Epidermal melanocyte (primary cell): ENCODE data around the gene RAB43.

Experiments used
- DNase-seq: peaks from one replicate; pipeline ENCODE4 v3.0.0; 2011; ENCODE audit warnings: low spot score; ENCODE audit not compliant: insufficient read length

RAB43 gene

DNA sequence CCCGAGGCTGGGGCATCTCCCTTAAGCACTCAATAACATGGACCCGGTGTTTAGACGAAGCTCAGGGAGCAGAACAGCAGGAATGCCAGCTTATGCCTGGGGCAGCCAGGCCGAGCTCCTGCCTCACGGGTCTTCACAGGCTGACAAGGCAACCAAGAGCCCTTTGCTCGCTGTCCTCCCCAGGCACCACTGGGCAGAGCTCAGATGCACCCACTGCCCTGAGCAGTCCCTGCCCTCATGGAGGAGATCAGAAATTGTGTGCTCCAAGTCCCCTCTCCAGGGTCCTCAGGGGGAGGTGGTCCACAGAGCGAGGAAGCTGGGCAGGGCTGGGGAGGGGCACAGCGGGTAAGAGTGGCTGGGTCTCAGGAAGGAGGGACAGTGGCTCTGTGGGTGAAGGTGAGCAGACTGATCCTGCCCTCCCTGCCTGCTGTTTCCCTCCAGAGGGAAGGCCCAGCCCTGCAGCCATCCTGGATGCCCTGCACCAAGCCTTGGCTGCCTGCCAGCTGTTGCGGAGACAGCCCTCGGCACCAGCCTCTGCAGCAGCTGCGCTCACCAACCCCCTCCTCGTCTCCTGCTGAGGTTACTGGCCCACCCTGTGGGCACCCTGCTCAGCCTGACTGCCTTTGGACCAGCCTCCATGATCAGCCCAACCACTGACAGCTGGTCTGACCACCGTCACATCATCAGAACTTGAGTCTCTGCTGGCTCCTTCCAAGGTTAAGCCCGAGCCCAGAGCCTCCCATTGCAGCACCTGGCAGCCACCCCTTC lies 82.1 kb downstream of the RAB43 start:
- no peak for DNase-seq

DNA sequence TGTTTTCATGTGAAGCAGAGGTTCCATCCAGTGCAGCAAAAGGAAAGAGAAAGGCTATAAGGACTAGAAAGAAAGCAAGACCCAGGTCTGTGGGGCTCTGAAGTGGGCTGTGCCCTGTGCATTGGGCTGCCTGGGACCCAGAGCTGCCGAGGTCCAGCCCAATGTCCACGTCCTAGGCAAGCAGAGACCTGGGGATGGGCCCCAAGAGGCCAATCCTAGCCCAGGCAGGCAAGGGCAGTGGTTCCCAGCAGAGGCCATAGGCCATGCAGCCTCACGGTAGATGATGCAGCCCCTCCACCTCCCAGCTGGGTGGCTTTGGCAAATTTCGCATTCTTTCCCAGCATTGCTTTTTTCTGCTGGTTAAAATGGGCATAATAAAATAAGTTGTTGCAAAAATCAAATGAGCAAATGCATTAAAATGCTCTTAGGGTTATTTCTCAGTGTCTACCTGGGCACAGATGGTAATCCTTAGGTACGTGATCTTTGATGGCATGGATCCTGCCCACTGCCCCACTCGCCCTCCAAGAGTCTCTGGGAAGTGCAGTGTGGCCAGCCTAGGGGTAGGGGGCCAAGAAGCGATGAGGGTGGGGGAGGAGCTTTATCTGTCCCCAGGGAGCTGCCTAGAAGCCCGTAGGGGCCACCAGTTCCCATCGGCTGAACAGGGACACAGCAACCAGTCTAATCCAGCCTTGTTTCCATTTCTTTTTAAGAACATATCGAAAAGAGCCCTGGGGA lies 83.3 kb downstream of the RAB43 start:
- DNase-seq: no peak
